AG04449 (cell line): ENCODE measurements around the gene OR6B1.

Experiments
- CTCF ChIA-PET: fragments of 350-600 bp; formaldehyde crosslinking; extraction: SDS; loops from one replicate; lab custom pipeline; 2021; ENCODE audit warnings: antibody characterized with exemption; lab: Yijun Ruan, JAX
- POLR2A ChIA-PET: fragments of 400-600, 350-600 bp; formaldehyde crosslinking; extraction: SDS; loops from one replicate; lab custom pipeline; 2020; ENCODE audit warnings: antibody characterized with exemption, inconsistent platforms; lab: Yijun Ruan, JAX
- DNase-seq: peaks from one replicate; pipeline ENCODE4 v3.0.0-alpha.2; 2010; ENCODE audit warnings: low read depth, low spot score
- H3K4me3 ChIP-seq: 2 replicates; pipeline ENCODE4 v1.5.1; 2011; ENCODE audit warnings: low read depth, mild to moderate bottlenecking, control low read depth, low read length
- TF ChIP-seq, protein P1 (sequence below): IDR thresholded peaks from one replicate; pipeline ENCODE4 v1.5.1; 2011; ENCODE audit warnings: mild to moderate bottlenecking, moderate library complexity, low read length, control low read depth, inconsistent platforms; ENCODE audit not compliant: insufficient read depth; ENCODE audit errors: missing control alignments

The OR6B1 gene

DNA sequence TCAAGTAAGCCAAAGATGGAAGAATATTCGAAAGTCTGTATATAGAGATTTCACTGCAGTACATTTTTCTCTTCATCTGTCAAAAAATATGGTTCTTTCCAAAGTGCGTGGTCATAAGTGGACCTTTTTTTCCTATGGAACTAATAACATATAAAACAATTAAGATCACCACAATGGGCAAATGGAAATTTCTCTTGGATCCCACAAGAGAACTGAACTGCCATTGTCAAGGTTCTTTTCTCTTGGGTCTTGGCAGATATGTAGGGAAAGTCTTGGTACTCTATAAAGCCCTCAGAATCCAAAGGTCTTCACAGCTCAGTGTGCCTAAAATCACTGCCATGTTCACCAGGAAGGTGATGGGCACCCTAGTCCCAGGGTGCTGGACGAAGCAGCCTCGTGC lies at the start of gene OR6B1:
TSS of gene OR6B1 (plus strand) at position 301 of the 400 bp plus-strand sequence. CDS start 3,677 bp downstream, outside the sequence.
- TF ChIP-seq, protein P1, sequence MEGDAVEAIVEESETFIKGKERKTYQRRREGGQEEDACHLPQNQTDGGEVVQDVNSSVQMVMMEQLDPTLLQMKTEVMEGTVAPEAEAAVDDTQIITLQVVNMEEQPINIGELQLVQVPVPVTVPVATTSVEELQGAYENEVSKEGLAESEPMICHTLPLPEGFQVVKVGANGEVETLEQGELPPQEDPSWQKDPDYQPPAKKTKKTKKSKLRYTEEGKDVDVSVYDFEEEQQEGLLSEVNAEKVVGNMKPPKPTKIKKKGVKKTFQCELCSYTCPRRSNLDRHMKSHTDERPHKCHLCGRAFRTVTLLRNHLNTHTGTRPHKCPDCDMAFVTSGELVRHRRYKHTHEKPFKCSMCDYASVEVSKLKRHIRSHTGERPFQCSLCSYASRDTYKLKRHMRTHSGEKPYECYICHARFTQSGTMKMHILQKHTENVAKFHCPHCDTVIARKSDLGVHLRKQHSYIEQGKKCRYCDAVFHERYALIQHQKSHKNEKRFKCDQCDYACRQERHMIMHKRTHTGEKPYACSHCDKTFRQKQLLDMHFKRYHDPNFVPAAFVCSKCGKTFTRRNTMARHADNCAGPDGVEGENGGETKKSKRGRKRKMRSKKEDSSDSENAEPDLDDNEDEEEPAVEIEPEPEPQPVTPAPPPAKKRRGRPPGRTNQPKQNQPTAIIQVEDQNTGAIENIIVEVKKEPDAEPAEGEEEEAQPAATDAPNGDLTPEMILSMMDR, result no peak
- H3K4me3 ChIP-seq, result no peak within 1 kb of the TSS
- CTCF ChIA-PET, result interaction anchor here (2.2 kb wide), 1 partner anchor 12 kb away, joined by 6 read pairs; no protein-coding TSS in a partner anchor
- POLR2A ChIA-PET, result no interaction called here
- no peak for DNase-seq

DNA sequence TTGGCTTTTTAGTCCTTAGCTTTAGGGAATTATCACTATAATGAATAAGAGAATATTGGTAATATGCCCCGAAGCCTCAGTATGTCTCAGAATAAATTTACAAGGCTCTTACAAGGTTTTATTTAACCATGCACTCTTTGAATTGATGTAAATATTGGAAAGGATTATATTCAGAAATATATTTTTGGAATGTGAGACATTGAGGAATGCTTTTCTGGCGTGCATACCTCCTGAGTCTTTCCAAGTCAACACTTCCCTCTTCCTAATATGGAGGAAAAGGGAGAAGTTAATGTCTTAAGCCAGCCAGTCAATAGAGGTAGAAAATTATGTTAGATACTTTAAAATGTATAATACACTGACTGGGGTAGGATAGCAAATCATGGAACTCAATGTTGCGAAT lies 46.7 kb upstream of the OR6B1 start:
- CTCF ChIA-PET, result no interaction called here

DNA sequence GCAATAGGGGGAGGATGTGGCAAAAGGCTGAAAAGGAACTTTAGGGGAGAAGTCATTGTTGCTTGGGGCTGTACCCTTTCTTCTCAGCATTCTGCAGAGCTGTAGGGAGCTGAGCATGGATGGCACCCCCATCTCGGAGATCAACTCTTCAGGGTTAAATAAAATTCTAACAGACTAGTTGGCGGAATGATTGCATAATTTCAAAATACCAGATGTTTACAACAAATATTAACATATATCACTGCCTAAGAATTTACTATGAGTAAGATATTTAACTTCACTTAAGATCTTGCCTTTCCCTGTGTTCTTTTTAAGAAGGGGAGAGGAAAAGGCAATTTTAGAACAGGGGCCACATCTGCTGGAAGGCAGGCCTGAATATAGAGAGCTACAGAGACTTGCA lies 46.0 kb upstream of the OR6B1 start:
- TF ChIP-seq, protein P1, result no peak

More for the DNA sequence above, 46.7 kb upstream of the OR6B1 start:
- H3K4me3 ChIP-seq, result no peak overlapping the region
- no peak for DNase-seq
- POLR2A ChIA-PET, result no interaction called here
- TF ChIP-seq, protein P1, result no peak

DNA sequence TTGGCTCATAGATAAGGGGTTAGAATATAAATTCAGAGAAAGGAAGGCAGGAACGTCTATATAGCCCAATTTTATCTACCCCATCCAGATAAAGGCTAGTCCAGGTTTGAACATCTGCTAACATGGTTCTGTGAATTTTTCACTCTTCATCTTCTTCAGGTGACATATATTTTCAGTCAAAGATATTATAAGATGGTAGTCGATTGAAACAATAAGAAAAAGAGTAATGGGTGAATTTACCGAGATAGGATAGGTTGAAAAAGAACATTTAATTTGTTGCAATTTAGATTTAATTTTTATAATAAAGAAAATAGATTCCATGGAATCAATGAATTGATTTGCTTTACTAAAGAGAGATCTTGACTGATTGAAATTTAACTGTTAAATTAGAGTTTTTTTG lies 45.6 kb upstream of the OR6B1 start, which contains the start of gene OR2F1:
TSS of gene OR2F1 (plus strand) at position 301 of the 400 bp plus-strand sequence. CDS start 5,127 bp downstream, outside the sequence.
- ChIA-PET CTCF (no interaction called here), POLR2A (no interaction called here)
- no peak for DNase-seq
- H3K4me3 ChIP-seq, result no peak within 1 kb of the TSS
- TF ChIP-seq, protein P1, result no peak

More for the DNA sequence above, 46.0 kb upstream of the OR6B1 start:
- ChIA-PET CTCF (no interaction called here), POLR2A (no interaction called here)
- H3K4me3 ChIP-seq, result no peak overlapping the region
- no peak for DNase-seq

DNA sequence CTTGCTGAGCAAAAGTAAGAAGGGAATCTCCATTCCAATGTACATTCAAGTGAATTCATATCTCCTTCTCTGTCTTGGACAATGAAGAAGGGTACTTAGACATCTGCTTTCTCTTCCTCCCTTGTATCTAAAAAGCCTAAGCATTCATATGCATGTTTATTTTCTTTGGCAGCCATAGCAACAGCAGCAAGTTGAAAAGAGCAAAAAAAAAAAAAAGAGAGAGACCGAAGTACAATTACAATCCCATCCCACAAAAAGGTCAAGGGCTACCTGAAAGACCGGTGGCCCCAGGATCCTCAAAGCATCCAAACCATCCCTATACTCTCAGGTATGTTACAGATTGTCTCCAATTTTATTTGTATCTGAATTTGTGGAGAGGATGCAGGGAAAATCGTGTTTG lies 41.3 kb upstream of the OR6B1 start:
- POLR2A ChIA-PET, result no interaction called here
- DNase-seq, result no peak
- CTCF ChIA-PET, result no interaction called here
- TF ChIP-seq, protein P1, result no peak
- no peak overlapping the region for H3K4me3 ChIP-seq

DNA sequence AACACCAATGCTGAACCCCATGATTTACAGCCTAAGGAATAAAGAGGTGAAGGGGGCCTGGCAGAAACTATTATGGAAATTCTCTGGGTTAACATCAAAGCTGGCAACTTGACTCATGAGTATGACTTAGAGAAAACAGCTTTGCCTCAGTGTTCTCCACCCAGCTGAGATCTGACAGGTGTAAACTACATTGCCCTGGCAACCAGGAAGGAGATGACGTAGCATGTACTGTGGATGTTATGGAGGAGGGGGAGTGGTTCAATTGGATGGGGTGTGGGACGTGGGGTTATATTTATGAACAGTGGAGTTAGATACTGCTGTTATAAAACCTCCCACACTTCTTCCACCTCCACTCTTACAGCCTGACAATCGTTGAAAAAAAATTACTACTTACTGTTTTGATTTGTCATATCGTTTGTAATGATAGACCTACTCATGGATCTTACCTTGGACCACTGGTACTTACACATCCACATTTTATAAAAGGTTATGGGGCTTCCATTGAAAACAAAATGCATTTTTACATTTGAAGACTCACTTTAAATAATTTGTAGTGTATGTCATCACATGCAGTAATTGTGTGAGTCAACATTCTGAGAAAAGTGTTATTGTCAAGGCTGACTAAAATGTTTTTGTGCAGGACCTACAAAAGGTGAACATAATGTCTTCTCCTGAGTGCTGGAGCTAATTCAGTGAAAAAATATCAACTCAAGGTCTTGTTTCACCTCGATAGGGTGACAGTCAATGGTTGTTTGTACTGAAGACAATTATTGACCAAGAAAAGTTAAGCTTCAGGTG lies 39.1 kb upstream of the OR6B1 start:
- CTCF ChIA-PET, result no interaction called here
- DNase-seq, result no peak
- POLR2A ChIA-PET, result no interaction called here
- no peak overlapping the region for H3K4me3 ChIP-seq
- TF ChIP-seq, protein P1, result no peak
